Muscle layer of colon (tissue), 2 donors: ENCODE results near the gene BTBD2.

Experiments used
- H3K27ac ChIP-seq: one replicate; pipeline ENCODE4 v1.7.0; 2013; ENCODE audit warnings: low read depth, mild to moderate bottlenecking, low read length, moderate library complexity
- H3K27me3 ChIP-seq, 2 donors: one replicate each; pipeline ENCODE4 v1.7.0; 2013; ENCODE audit warnings: low read length in 2 of 2, mild to moderate bottlenecking in 2 of 2; ENCODE audit not compliant: insufficient read depth in 2 of 2, control insufficient read depth in 1 of 2
- H3K36me3 ChIP-seq: one replicate; pipeline ENCODE4 v1.7.0; 2013; ENCODE audit warnings: mild to moderate bottlenecking, low read length; ENCODE audit not compliant: insufficient read depth
- H3K4me1 ChIP-seq: one replicate; pipeline ENCODE4 v1.7.0; 2013; ENCODE audit warnings: mild to moderate bottlenecking, low read length; ENCODE audit not compliant: insufficient read depth
- H3K4me3 ChIP-seq, 2 donors: one replicate each; pipeline ENCODE4 v1.7.0; 2013; ENCODE audit warnings: low read length in 2 of 2, low read depth in 1 of 2, mild to moderate bottlenecking in 1 of 2, moderate library complexity in 1 of 2
- H3K9ac ChIP-seq: one replicate; pipeline ENCODE4 v1.7.0; 2013; ENCODE audit warnings: low read length
- H3K9me3 ChIP-seq: one replicate; pipeline ENCODE4 v1.7.0; 2013; ENCODE audit warnings: mild to moderate bottlenecking, low read length
- donor health status: abdominal sarcoma.
- donor health status: Adenocarcinoma of cecum.

The BTBD2 gene

GRCh38 chr19:1956122-1956494 lies 59.4 kb downstream of the BTBD2 start:
- no peak overlapping the region for H3K27ac ChIP-seq
- H3K4me3 ChIP-seq: no peak overlapping the region
- H3K9me3 ChIP-seq: no peaks in the 10 kb centered on the region
- H3K36me3 ChIP-seq: no peaks in the 10 kb centered on the region
- H3K27me3 ChIP-seq: no peaks in the 10 kb centered on the region
- H3K9ac ChIP-seq: no peak overlapping the region
- peaks cover 8% of the 10 kb centered on the region for H3K4me1 ChIP-seq

DNA sequence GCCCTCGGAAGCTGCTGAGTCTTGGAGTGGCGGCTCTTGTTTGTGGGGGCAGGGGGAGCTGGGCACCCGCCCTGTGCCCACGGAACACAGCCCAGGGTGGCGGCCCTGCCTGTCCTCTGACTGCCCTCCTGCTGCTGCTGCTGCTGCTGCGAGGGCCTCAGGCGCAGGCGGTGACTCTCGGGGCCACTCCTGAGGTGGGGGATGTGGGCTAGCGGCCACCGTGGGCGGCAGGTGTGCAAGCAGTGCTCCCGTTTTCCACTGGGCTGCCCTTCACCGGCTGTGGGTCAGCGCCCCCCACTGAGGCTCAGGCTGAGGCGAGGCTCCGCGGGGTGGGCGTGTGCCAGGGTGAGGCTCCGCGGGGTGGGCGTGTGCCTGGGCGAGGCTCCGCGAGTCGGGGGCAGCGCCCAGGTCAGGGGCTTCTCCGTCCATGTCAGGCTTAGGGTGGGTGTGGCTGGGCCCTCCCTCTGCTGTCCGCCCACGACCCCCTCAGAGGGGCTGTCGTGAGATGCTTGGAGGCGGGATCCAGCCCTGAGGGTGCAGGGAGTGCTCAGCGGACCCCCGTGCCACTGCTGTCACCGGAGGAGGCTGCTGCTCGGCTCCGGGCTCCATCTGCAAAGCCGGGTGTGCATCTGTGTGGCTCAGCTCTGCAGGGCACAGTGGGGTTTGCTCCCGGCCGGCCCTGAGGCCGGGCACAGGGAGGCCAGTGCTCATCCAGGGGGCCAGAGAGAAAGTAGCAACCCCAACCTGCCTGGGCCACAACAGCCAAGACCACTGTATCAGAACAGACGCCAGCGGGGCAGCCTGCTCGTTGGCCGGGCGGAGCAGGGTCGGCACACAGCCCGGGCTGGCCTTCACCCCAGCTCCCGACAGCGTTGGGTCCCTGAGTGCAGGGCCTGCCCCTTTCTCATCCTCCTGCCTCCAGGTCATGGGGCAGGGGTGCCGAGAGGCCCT lies 60.1 kb downstream of the BTBD2 start:
- Histone ChIP-seq H3K9me3 (no peaks in the 10 kb centered on the region), H3K9ac (no peak overlapping the region), H3K4me1 (peaks cover 8% of the 10 kb centered on the region), H3K36me3 (no peaks in the 10 kb centered on the region), H3K27me3 (no peaks in the 10 kb centered on the region), H3K27ac (no peak overlapping the region), H3K4me3 (no peak overlapping the region)

GRCh38 chr19:1954532-1954933 lies 61.0 kb downstream of the BTBD2 start:
- no peaks in the 10 kb centered on the region for H3K36me3 ChIP-seq
- no peaks in the 10 kb centered on the region for H3K27me3 ChIP-seq
- no peak overlapping the region for H3K27ac ChIP-seq
- H3K9ac ChIP-seq: no peak overlapping the region
- H3K4me3 ChIP-seq: no peak overlapping the region
- H3K4me1 ChIP-seq: peaks cover 8% of the 10 kb centered on the region
- H3K9me3 ChIP-seq: no peaks in the 10 kb centered on the region

- no peaks in the 10 kb centered on the region for H3K27me3 ChIP-seq
- H3K9me3 ChIP-seq: no peaks in the 10 kb centered on the region
- H3K4me3 ChIP-seq: no peak overlapping the region
- no peaks in the 10 kb centered on the region for H3K36me3 ChIP-seq
- peaks cover 8% of the 10 kb centered on the region for H3K4me1 ChIP-seq
- H3K27ac ChIP-seq: no peak overlapping the region
- no peak overlapping the region for H3K9ac ChIP-seq
Observed at GRCh38 chr19:1953441-1954094, 61.9 kb downstream of the BTBD2 start.

- Histone ChIP-seq H3K4me3 (no peak overlapping the region), H3K9ac (no peak overlapping the region), H3K4me1 (peaks cover 8% of the 10 kb centered on the region), H3K27me3 (no peaks in the 10 kb centered on the region), H3K9me3 (no peaks in the 10 kb centered on the region), H3K36me3 (no peaks in the 10 kb centered on the region), H3K27ac (no peak overlapping the region)
Observed at GRCh38 chr19:1953037-1953436, 62.5 kb downstream of the BTBD2 start.

DNA sequence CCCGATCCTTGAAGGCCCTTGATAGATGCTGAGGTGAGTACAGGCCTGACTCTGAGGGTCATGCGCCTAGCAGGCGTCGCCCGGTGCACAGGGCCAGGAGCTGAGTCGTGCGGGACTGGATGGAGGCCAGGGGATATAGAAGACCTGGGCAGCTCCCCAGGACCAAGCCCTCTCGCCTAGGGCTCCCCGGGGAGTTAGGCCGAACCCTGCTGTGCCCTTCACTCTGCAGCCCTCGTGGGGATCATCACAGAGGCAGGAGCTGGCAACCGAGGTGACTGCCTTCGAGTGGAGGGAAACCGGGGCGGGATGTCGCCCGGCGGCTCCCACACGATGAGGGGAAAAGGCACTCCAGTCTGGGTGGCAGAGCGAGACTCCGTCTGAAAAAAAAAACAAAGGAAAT lies 62.9 kb downstream of the BTBD2 start:
- H3K9ac ChIP-seq: no peak overlapping the region
- no peak overlapping the region for H3K4me3 ChIP-seq
- H3K4me1 ChIP-seq: peaks cover 8% of the 10 kb centered on the region
- H3K27me3 ChIP-seq: no peaks in the 10 kb centered on the region
- no peak overlapping the region for H3K27ac ChIP-seq
- H3K36me3 ChIP-seq: no peaks in the 10 kb centered on the region
- no peaks in the 10 kb centered on the region for H3K9me3 ChIP-seq

GRCh38 chr19:1950640-1951039 lies 64.9 kb downstream of the BTBD2 start:
- H3K9ac ChIP-seq: no peak overlapping the region
- H3K36me3 ChIP-seq: no peaks in the 10 kb centered on the region
- H3K4me1 ChIP-seq: no peaks in the 10 kb centered on the region
- H3K27me3 ChIP-seq: no peaks in the 10 kb centered on the region
- no peaks in the 10 kb centered on the region for H3K9me3 ChIP-seq
- no peak overlapping the region for H3K27ac ChIP-seq
- H3K4me3 ChIP-seq: no peak overlapping the region

GRCh38 chr19:1949304-1950101 lies 66.0 kb downstream of the BTBD2 start:
- H3K4me3 ChIP-seq: no peak overlapping the region
- H3K9me3 ChIP-seq: no peaks in the 10 kb centered on the region
- no peaks in the 10 kb centered on the region for H3K27me3 ChIP-seq
- H3K4me1 ChIP-seq: no peaks in the 10 kb centered on the region
- no peak overlapping the region for H3K27ac ChIP-seq
- no peak overlapping the region for H3K9ac ChIP-seq
- no peaks in the 10 kb centered on the region for H3K36me3 ChIP-seq

DNA sequence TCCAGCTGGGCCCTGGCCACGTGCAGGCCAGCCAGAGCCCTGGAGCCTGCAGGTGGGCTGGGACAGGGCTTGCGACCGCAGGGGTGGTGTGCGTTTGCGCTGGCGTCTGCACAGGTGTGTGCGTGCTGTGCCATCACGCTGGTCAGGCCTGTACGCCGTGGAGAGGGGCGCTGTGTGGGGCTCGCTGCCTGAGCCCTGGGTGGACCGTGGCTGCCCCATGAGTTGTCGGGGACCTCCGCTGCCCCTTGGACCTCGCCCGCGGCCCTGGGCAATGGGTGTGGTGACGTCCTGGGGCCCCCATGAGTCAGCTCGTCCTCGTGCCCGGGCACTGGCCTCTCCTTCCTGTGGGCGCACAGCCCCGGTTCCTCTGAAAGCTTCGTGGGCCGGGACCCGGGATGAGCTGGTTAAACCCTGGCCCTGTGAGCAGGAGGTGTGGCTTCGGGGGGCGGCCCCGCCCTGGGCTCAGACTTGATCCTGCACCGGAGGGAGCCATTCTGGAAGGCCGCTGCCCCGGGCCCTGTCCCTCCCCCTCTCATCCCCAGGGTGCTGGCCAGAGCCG lies 67.8 kb downstream of the BTBD2 start:
- H3K4me1 ChIP-seq: peaks cover 9% of the 10 kb centered on the region
- H3K9me3 ChIP-seq: no peaks in the 10 kb centered on the region
- H3K9ac ChIP-seq: no peak overlapping the region
- no peak overlapping the region for H3K4me3 ChIP-seq
- H3K36me3 ChIP-seq: no peaks in the 10 kb centered on the region
- no peaks in the 10 kb centered on the region for H3K27me3 ChIP-seq
- H3K27ac ChIP-seq: no peak overlapping the region

GRCh38 chr19:1945899-1946298 lies 69.6 kb downstream of the BTBD2 start:
- no peak overlapping the region for H3K9ac ChIP-seq
- H3K4me1 ChIP-seq: peaks cover 15% of the 10 kb centered on the region
- H3K9me3 ChIP-seq: no peaks in the 10 kb centered on the region
- no peaks in the 10 kb centered on the region for H3K27me3 ChIP-seq
- H3K36me3 ChIP-seq: no peaks in the 10 kb centered on the region
- H3K27ac ChIP-seq: no peak overlapping the region
- no peak overlapping the region for H3K4me3 ChIP-seq

GRCh38 chr19:1944916-1945561 lies 70.5 kb downstream of the BTBD2 start:
- Histone ChIP-seq H3K4me3 (no peak overlapping the region), H3K27me3 (no peaks in the 10 kb centered on the region), H3K27ac (no peak overlapping the region), H3K9ac (no peak overlapping the region), H3K36me3 (no peaks in the 10 kb centered on the region), H3K9me3 (no peaks in the 10 kb centered on the region), H3K4me1 (peaks cover 16% of the 10 kb centered on the region)
